ENCODE measurements around the gene TGFBR3.

DNA sequence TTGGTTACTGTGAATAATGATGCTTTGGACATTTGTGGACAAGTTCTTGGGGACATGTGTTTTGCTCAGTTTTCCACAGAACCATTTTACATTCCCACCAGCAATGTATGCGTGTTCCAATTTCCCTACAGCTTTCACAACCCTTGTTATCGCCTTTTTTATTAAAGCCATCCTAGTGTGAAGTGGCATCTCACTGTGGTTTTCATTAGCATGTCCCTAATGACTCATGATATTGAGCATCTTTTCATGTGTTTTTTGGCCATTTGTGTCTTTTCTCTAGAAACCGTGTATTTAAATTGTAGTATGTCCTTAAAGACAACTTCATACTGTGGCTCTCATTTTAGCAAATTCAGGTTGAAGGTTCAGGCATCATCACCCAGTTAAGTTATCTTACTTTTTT, 132.1 kb downstream of the TGFBR3 start:
- TF ChIP-seq, protein P1, sequence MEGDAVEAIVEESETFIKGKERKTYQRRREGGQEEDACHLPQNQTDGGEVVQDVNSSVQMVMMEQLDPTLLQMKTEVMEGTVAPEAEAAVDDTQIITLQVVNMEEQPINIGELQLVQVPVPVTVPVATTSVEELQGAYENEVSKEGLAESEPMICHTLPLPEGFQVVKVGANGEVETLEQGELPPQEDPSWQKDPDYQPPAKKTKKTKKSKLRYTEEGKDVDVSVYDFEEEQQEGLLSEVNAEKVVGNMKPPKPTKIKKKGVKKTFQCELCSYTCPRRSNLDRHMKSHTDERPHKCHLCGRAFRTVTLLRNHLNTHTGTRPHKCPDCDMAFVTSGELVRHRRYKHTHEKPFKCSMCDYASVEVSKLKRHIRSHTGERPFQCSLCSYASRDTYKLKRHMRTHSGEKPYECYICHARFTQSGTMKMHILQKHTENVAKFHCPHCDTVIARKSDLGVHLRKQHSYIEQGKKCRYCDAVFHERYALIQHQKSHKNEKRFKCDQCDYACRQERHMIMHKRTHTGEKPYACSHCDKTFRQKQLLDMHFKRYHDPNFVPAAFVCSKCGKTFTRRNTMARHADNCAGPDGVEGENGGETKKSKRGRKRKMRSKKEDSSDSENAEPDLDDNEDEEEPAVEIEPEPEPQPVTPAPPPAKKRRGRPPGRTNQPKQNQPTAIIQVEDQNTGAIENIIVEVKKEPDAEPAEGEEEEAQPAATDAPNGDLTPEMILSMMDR (IDR thresholded peaks at IDR 0.05; ENCODE audit: insufficient read depth, low read depth, low read length) = no peak
- no peak for TF ChIP-seq EZH2 (IDR thresholded peaks at IDR 0.05; ENCODE audit: insufficient read depth, low read length)

All from astrocyte (in vitro differentiated cells and primary cell).